BLaER1 treated with 17β-estradiol and CSF1 and Interleukin-3, amounts not matched to agents 10 nM and 100 nM (cell line): ENCODE measurements around the gene SNAPC5.

Source experiments
- H3K27ac ChIP-seq, 11 experiments: shearing (Covaris generic); formaldehyde crosslinking; 2 replicates each; pipeline ENCODE4 v1.8.1; 2022
- H3K27me3 ChIP-seq, 11 experiments: shearing (Covaris generic); formaldehyde crosslinking; 2 replicates each; pipeline ENCODE4 v1.8.1; 2022
- H3K36me3 ChIP-seq, 11 experiments: shearing (Covaris generic); formaldehyde crosslinking; 2 replicates each; pipeline ENCODE4 v1.8.1; 2022
- H3K4me1 ChIP-seq, 10 experiments: shearing (Covaris generic); formaldehyde crosslinking; 2 replicates each; pipeline ENCODE4 v1.8.1; 2022
- H3K4me2 ChIP-seq, 11 experiments: shearing (Covaris generic); formaldehyde crosslinking; 2 replicates each; pipeline ENCODE4 v1.8.1; 2022
- H3K4me3 ChIP-seq, 10 experiments: shearing (Covaris generic); formaldehyde crosslinking; 2 replicates each; pipeline ENCODE4 v1.8.1; 2022
- H3K9ac ChIP-seq, 11 experiments: shearing (Covaris generic); formaldehyde crosslinking; 2 replicates each; pipeline ENCODE4 v1.8.1; 2022
- H3K9me3 ChIP-seq, 11 experiments: shearing (Covaris generic); formaldehyde crosslinking; replicated peaks in 1 of 11; 2 replicates each; pipeline ENCODE4 v1.8.1; 2022
- H4K20me1 ChIP-seq, 11 experiments: shearing (Covaris generic); formaldehyde crosslinking; 2 replicates each; pipeline ENCODE4 v1.8.1; 2022
- Cebpa-rat ChIP-seq, 11 experiments: shearing (Covaris generic); IDR thresholded peaks; 2 replicates each; pipeline ENCODE4 v1.8.1; 2022

Gene SNAPC5

DNA sequence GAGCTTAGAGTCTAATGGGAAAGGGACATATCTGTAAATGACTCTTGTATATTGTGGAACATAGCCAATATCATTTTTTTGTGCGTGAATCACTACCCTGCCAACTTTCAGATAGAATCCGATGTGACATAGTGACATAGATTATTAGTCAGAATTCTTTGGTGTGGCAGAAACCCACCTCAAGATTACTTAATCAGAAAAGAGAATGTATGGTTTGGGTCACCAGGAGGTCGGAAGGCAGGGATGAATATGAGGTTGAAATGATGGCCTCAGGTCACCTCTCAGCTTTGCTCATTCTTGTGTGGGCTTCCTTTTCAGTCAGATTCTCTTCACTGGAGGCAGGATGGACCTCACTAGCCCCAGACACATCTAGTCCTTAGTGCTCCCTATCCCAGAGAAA is 41.4 kb downstream of the SNAPC5 start:
- Histone ChIP-seq H3K36me3 (peaks cover 12 to 77% (median 50%) of the 10 kb centered on the region in 11 experiments; a peak in 21 of 22 replicates), H3K9ac (no peak overlapping the region), H3K4me3 (no peak overlapping the region), H3K27me3 (no peaks in the 10 kb centered on the region), H3K4me2 (no peak overlapping the region), H3K9me3 (no peaks in the 10 kb centered on the region), H4K20me1 (peaks cover 0 to 10% (median 0%) of the 10 kb centered on the region in 11 experiments; a peak in 3 of 22 replicates), H3K4me1 (peaks cover 0 to 20% (median 13%) of the 10 kb centered on the region in 10 experiments; a peak in 11 of 20 replicates), H3K27ac (no peak overlapping the region)
- TF ChIP-seq Cebpa-rat (IDR thresholded peaks at IDR 0.05), result no peak

GRCh38 chr15:66454143-66454542 is 43.4 kb downstream of the SNAPC5 start:
- Histone ChIP-seq H3K4me3 (no peak overlapping the region), H3K4me2 (peak overlapping the region in 5 of 11 experiments; percentile 54 to 63 (median 57); a peak in 10 of 22 replicates), H3K9me3 (peaks cover 0 to 6% (median 5%) of the 10 kb centered on the region in 11 experiments; a peak in 16 of 22 replicates), H3K27me3 (no peaks in the 10 kb centered on the region), H3K9ac (no peak overlapping the region), H3K36me3 (peaks cover 10 to 63% (median 38%) of the 10 kb centered on the region in 11 experiments), H3K27ac (no peak overlapping the region; a peak in 1 of 22 replicates), H4K20me1 (peaks cover 0 to 5% (median 0%) of the 10 kb centered on the region in 11 experiments; a peak in 1 of 22 replicates), H3K4me1 (peaks cover 0 to 20% (median 13%) of the 10 kb centered on the region in 10 experiments; a peak in 11 of 20 replicates)
- no peak for TF ChIP-seq Cebpa-rat (IDR thresholded peaks at IDR 0.05)

DNA sequence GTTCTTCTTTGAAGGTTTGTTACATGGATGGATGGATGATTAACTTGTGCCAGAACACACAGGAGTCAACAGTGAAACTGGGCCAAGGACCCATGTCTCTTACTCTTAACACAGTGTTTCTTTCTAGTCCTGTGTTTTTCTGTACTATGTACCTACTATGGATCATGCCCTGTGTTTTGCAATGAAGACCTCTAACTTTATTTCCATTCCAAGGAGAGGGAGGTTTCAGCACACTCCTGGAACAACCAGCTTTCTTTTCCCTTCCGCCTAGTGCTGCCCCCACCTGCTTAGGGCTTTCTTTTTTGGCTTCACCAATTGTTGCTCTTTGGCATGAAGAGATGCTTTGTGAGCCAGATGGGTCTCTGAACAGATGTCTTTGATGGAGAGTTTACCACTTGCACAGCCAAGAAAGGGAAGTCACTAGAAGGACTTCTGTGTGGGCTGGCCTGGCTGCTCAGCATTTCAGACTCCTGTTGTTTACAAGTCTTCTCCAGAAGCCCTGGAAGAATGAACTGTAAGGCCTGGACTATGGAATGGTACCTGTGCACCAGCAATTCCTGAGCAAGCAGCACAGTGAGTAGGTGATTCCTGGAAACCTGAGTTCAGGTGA is 44.5 kb downstream of the SNAPC5 start:
- TF ChIP-seq Cebpa-rat (IDR thresholded peaks at IDR 0.05), result no peak
- Histone ChIP-seq H3K9ac (no peak overlapping the region), H3K4me2 (peak overlapping the region in 5 of 11 experiments; percentile 54 to 63 (median 57); a peak in 8 of 22 replicates), H3K4me3 (no peak overlapping the region), H4K20me1 (peaks cover 0 to 5% (median 0%) of the 10 kb centered on the region in 11 experiments; a peak in 1 of 22 replicates), H3K4me1 (peaks cover 0 to 20% (median 13%) of the 10 kb centered on the region in 10 experiments; a peak in 11 of 20 replicates), H3K27me3 (no peaks in the 10 kb centered on the region), H3K27ac (no peak overlapping the region; a peak in 1 of 22 replicates), H3K36me3 (peaks cover 14 to 63% (median 41%) of the 10 kb centered on the region in 11 experiments), H3K9me3 (peaks cover 5 to 16% (median 15%) of the 10 kb centered on the region in 11 experiments; a peak in 17 of 22 replicates)

DNA sequence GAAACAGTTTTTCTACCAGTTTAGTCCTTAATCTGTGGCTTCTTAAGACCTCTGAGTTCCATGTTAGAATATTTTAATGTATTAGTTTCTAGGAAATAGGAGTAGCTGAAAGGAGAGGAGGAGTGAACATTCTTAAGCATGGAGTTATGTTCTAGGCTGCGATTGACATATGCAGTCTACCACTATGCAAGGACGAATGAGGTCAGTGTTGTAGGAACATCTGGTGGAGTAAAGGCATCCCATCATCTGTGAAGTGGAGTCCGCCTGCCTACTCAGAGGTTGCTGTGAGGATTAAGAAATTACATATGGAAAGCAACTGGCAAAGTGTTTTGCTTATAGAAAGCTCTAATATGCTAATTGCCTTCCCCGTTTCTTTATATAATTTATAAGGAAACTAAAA is 45.1 kb downstream of the SNAPC5 start:
- H4K20me1 ChIP-seq, result peaks cover 0 to 5% (median 0%) of the 10 kb centered on the region in 11 experiments; a peak in 1 of 22 replicates
- H3K27me3 ChIP-seq, result no peaks in the 10 kb centered on the region
- no peak overlapping the region for H3K27ac ChIP-seq
- no peak overlapping the region for H3K9ac ChIP-seq
- H3K4me1 ChIP-seq, result peaks cover 0 to 20% (median 13%) of the 10 kb centered on the region in 10 experiments; a peak in 11 of 20 replicates
- H3K36me3 ChIP-seq, result peaks cover 21 to 68% (median 46%) of the 10 kb centered on the region in 11 experiments
- peaks cover 5 to 23% (median 19%) of the 10 kb centered on the region in 11 experiments; a peak in 17 of 22 replicates for H3K9me3 ChIP-seq
- H3K4me2 ChIP-seq, result no peak overlapping the region
- no peak for TF ChIP-seq Cebpa-rat (IDR thresholded peaks at IDR 0.05)
- no peak overlapping the region for H3K4me3 ChIP-seq
